Measurements from ENCODE around the gene GP1BB.

Gene GP1BB

GRCh38 chr22:19742160-19743066, 19.1 kb downstream of the GP1BB start:
- DNase-seq (ENCODE audit: low read depth): no peak

- no peak for DNase-seq (ENCODE audit: low read depth)
Observed at GRCh38 chr22:19743081-19743480, 19.7 kb downstream of the GP1BB start.

- no peak for DNase-seq (ENCODE audit: low read depth)
Observed at GRCh38 chr22:19743651-19744050, 20.3 kb downstream of the GP1BB start.

DNA sequence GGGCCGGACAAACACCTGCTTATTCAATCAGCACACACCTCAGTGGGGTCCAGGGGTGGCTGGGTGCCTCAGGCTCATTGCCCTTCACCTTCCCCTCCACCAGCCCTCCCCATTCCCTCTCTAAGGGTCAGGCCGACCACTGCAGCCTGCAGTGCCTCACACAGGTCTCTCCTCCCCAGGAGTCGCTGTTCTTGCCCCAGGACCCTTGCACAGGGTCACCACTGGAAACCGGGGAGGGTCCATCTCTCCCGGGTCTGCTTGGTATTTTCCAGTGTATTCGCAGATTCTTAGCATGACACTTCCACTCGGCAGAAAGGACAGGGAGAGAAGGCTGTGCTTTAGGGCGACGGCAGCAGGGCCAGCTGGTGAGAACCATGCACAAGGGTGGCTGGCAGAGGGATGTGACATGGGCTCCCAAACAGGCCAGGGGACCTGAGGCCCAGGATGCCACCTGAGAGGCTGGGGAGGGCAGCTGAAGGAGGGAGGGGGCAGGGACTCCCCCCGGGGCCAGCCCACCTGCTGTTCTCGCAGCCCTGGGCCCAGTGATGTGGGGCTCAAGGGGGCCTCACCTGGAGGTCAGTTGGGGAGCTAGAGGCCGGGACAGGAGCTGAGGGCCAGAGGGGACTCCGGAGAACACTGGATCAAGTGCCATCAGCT, 21.1 kb downstream of the GP1BB start:
- no peak for DNase-seq (ENCODE audit: low read depth)

GRCh38 chr22:19745155-19746101, 22.1 kb downstream of the GP1BB start:
- no peak for DNase-seq (ENCODE audit: low read depth)

DNA sequence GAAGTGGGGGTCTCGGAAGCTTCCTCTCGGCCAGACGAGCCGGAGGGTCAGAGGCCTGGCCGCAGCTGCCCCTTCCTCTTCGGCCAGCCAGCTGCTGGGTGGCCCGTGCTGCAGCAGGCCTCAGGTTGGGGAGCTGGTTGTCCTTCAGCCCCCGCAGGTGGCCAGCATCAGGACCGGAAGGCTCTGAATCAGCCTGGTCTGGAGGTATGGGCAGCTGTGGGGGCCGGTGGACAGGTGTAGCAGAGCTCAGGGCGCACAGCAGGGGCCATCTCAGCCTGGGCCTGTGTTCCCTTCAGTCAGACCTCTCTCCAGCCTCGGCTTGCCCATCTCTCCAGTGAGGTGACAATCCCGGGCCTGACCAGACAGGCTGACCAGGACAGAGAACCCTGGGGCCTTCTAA, 23.4 kb downstream of the GP1BB start:
- DNase-seq (ENCODE audit: low read depth): no peak

DNA sequence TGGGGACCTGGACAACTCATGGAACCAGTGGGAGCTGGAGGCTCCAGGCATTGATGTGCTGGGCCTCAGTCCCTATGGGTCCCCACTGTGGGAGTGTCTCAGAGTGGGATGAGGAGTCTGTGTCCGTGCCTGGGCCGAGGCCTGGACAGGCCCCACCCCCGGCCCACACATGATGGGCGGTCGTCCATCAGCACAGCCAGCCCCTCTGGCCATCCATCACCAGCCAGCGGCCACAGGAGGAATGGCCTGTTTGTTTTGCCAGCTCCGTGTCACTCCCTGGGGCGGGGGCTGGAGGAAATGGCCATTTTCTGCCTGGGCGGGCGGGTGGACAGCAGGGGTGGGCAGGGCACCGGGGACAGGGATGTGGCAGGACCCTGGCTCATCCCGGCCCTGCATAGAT, 24.2 kb downstream of the GP1BB start:
- no peak for DNase-seq (ENCODE audit: low read depth)

- no peak for DNase-seq (ENCODE audit: low read depth)
Observed at GRCh38 chr22:19748139-19748538, 24.8 kb downstream of the GP1BB start.

DNA sequence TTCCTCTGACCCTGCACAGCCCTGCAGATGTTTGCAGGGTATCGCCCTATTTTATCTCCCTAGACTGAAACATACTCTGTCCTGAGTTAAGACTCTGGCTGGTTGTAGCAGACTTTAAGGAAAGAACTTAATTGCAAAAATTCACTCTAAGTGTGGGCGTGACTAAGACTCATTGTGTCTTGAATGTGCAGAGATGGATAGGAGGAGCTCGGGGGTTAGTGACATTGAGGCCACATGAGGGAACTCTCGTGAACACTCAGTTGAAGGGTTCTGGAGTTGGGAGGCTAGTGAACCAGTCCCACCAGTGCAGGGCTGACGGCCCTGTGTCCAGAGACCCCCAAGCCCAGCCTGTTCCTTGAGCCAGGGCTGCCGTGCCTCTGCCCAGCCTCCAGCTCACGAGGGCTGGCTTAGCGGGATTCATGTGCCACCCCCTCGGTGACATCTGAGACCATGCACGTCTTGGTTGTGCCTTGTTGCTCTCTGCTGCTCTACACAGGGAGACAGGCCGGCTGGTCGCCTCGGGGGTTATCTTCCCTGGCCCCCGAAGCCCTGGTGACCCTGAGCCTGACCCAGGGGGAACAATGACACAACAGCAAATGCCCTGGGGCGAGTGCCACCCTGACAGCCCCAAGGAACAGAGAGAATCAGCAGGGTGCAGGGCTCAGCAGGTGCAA, 25.8 kb downstream of the GP1BB start:
- DNase-seq (ENCODE audit: low read depth): no peak

DNA sequence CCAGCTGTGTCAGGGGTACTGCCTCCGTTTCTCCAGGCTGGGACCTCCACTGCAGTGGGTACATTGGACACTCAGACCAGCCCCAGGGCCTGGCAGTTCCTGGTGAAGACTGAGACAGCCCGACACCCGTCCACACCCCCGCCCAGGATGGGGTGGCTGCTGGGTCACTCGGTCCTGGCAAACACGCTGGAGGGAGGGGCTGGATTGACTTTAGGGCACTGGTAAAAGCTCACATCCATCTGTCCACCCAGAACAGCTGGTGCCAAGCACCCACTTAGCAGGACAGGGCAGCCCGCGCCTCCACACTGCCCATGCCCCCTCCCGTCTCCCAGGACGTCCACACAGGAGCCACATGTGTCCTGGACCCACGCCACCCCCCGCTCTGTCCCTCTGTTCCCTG, 26.5 kb downstream of the GP1BB start:
- no peak for DNase-seq (ENCODE audit: low read depth)

GRCh38 chr22:19750507-19751490, 27.5 kb downstream of the GP1BB start:
- no peak for DNase-seq (ENCODE audit: low read depth)

- no peak for DNase-seq (ENCODE audit: low read depth)
Observed at GRCh38 chr22:19751497-19752245, 28.3 kb downstream of the GP1BB start.

GRCh38 chr22:19753090-19753842, 29.9 kb downstream of the GP1BB start:
- no peak for DNase-seq (ENCODE audit: low read depth)

GRCh38 chr22:19753996-19754700, 30.8 kb downstream of the GP1BB start:
- no peak for DNase-seq (ENCODE audit: low read depth)

- no peak for DNase-seq (ENCODE audit: low read depth)
Observed at GRCh38 chr22:19754701-19755144, 31.4 kb downstream of the GP1BB start.

DNA sequence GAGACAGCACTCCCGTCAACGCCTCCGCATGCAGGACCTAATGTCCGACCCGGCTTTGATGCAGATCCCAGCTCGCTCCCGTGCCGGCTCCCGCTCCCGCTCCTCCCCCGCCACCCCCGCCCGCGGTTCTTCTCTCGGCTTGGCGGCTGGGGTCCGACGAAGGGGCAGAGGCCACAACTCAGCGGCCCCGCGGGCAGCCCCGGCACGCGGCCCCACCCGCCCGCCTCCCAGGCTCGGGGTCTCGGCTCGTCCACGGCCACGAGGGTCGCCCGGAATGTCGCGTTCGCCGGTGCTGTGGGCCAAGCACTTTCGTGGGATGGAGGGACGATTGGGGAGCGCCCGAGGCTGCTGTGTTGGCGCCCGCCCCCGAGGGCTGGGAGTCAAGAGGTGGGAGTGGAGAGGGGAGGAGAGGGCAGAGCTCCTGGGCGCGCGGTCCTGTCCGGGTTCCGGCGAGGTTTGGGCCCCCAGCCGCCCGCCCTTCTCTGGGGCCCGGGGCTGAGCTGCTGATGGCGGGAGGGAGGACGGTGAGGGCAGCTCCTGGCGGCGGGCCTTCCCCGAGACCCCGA, 31.9 kb downstream of the GP1BB start:
- DNase-seq (ENCODE audit: low read depth): no peak

- no peak for DNase-seq (ENCODE audit: low read depth)
Observed at GRCh38 chr22:19755722-19756287, 32.5 kb downstream of the GP1BB start.

Measured in activated T-cell treated with anti-CD3 and anti-CD28 coated beads for 24 hours (primary cell).